Retinal pigment epithelial cell (primary cell): ENCODE results near the gene MYO7A.
"Not testable (repeated sequence)": the region's sequence is repeated elsewhere in the genome, so short reads cannot be mapped to it uniquely, and the experiment has no call there.

Experiments used
- DNase-seq: peaks from one replicate; pipeline ENCODE4 v3.0.0-alpha.2; 2010; ENCODE audit warnings: low read depth
- H3K4me3 ChIP-seq: 2 replicates; pipeline ENCODE4 v1.5.1; 2011; ENCODE audit warnings: mild to moderate bottlenecking, low read length, control low read depth, moderate library complexity
- CTCF ChIP-seq: conservative IDR thresholded peaks from 2 replicates; pipeline ENCODE4 v1.5.1; 2011; ENCODE audit warnings: low read depth, low read length, control low read depth, inconsistent platforms

The MYO7A gene

GRCh38 chr11:77093987-77094840, 33.8 kb upstream of the MYO7A start:
- H3K4me3 ChIP-seq: no peak overlapping the region
- TF ChIP-seq CTCF: no peak
- no peak for DNase-seq

- no peak overlapping the region for H3K4me3 ChIP-seq
- TF ChIP-seq CTCF: no peak
- DNase-seq: no peak
Observed at GRCh38 chr11:77094841-77095365, 33.1 kb upstream of the MYO7A start.

GRCh38 chr11:77095551-77096490, 32.2 kb upstream of the MYO7A start:
- no peak for TF ChIP-seq CTCF
- no peak for DNase-seq
- H3K4me3 ChIP-seq: no peak overlapping the region

- no peak for DNase-seq
- H3K4me3 ChIP-seq: no peak overlapping the region
- no peak for TF ChIP-seq CTCF
Observed at GRCh38 chr11:77096591-77097019, 31.4 kb upstream of the MYO7A start.

- H3K4me3 ChIP-seq, DNase-seq: not testable (repeated sequence)
Observed at GRCh38 chr11:77097180-77097579, 30.9 kb upstream of the MYO7A start.

GRCh38 chr11:77100166-77101042, 27.6 kb upstream of the MYO7A start:
- TF ChIP-seq CTCF: no peak
- DNase-seq: no peak
- no peak overlapping the region for H3K4me3 ChIP-seq
